ENCODE measurements around the gene FOXF1.

Gene FOXF1

GRCh38 chr16:86480444-86480843 lies 29.9 kb upstream of the FOXF1 start:
- no peak overlapping the region for H3K27ac ChIP-seq
- no peak for TF ChIP-seq CTCF (conservative IDR thresholded peaks at IDR 0.05)

- TF ChIP-seq CTCF (conservative IDR thresholded peaks at IDR 0.05): no peak
- H3K27ac ChIP-seq: no peak overlapping the region
These were observed 28.7 kb upstream of the FOXF1 start for GRCh38 chr16:86481607-86482006.

DNA sequence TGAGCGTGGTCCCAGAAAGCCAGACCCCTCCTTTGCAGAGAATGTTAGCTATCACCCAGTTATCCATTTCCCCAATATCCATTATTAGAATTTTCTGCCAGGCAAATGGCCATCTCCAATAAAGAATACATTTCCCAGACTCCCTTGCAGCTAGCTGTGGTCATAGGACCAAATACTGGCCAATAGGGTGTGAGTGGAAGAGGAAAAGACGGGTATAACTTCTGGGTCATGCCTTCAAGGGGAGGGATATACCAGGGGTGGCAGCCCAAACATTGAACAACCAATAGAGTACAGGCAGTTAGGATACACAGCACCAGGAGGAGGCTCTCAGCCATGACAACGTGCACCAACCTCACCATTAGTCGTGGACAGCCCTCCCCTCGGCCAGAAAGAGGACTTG lies 26.1 kb upstream of the FOXF1 start:
- no peak overlapping the region for H3K27ac ChIP-seq
- TF ChIP-seq CTCF (conservative IDR thresholded peaks at IDR 0.05): no peak

DNA sequence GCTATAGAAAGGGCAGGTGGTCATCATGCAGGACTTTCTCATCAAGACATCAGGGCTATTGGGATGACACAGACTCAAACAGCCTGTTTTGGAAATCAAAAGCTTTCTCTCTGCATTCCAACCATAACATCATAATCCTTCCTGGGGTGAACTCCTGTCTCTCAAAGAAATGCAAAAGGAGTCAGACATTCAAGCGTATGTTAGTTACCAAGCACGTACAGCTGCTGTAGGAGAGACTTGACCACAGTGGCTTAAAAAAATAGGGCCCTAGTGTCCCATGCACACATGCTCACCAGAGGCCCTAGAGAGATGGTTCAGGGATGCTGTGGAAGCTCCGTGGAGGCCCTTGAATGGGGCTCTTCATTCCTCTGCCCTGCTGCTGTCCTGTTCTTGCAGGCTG lies 24.6 kb upstream of the FOXF1 start:
- H3K27ac ChIP-seq: no peak overlapping the region
- no peak for TF ChIP-seq CTCF (conservative IDR thresholded peaks at IDR 0.05)

DNA sequence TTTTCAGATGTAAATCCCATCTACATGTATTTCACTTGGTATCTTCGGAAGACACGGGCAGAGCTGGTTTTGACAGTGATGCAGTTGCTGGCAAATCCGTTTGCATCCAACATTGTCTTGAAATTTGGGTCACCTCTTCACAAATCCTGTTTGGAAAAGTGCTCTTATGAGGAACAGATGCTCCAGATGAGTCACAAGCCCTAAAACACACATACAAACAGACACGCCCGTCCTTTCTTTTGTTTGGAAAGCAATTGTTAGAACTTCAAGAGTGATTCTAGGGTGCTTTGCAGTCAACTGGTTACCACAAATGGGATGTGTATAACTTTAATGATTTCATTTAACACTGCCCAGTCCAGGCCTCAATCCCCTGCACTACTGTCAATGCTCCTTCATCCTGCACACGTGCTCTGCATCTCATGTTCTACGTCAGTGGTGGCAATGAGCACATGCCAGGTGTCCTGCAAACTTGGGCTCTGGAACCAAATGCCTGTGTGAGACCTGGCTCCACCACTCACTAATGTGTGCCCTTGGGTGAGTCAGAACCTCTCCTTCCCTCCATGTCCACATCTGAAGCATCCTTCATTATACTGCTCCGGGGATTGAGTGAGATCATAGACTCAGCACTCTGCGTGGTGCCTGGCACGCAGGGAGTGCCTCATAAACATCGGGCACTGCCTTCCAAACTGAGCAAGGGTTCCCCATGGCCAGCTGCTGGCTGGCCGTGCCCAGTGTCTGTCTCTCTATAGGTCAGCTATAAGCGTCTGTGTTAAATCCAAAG lies 19.3 kb upstream of the FOXF1 start:
- H3K27ac ChIP-seq: no peak overlapping the region
- TF ChIP-seq CTCF (conservative IDR thresholded peaks at IDR 0.05): no peak

- no peak for TF ChIP-seq CTCF (conservative IDR thresholded peaks at IDR 0.05)
- no peak overlapping the region for H3K27ac ChIP-seq
These were observed 18.7 kb upstream of the FOXF1 start for GRCh38 chr16:86491640-86492023.

- H3K27ac ChIP-seq: no peak overlapping the region
- TF ChIP-seq CTCF (conservative IDR thresholded peaks at IDR 0.05): no peak
These were observed 17.9 kb upstream of the FOXF1 start for GRCh38 chr16:86492267-86492960.
